HG03196 (cell line): ENCODE results near the gene CSMD2.

Experiments used
- ATAC-seq: cut with Tn5 transposase; IDR thresholded peaks from one replicate; pipeline ENCODE4 v1.9.1; 2021; ENCODE audit not compliant: unreplicated experiment

CSMD2 gene

GRCh38 chr1:34156739-34157138, 8.3 kb downstream of the CSMD2 start:
- ATAC-seq: no peak

GRCh38 chr1:34155860-34156259, 9.2 kb downstream of the CSMD2 start:
- ATAC-seq: no peak

GRCh38 chr1:34153246-34153645, 11.8 kb downstream of the CSMD2 start:
- no peak for ATAC-seq

- no peak for ATAC-seq
These were observed 15.5 kb downstream of the CSMD2 start for GRCh38 chr1:34149501-34149900.

- ATAC-seq: no peak
These were observed 17.7 kb downstream of the CSMD2 start for GRCh38 chr1:34147301-34147700.

GRCh38 chr1:34144766-34145165, 20.3 kb downstream of the CSMD2 start:
- no peak for ATAC-seq

GRCh38 chr1:34143975-34144374, 21.1 kb downstream of the CSMD2 start:
- no peak for ATAC-seq

- ATAC-seq: no peak
These were observed 24.9 kb downstream of the CSMD2 start for GRCh38 chr1:34140011-34140676.

GRCh38 chr1:34137411-34137810, 27.6 kb downstream of the CSMD2 start:
- ATAC-seq: no peak

GRCh38 chr1:34132161-34132420, 32.9 kb downstream of the CSMD2 start:
- no peak for ATAC-seq

GRCh38 chr1:34131396-34132160, 33.5 kb downstream of the CSMD2 start:
- no peak for ATAC-seq

- no peak for ATAC-seq
These were observed 34.7 kb downstream of the CSMD2 start for GRCh38 chr1:34130306-34130705.

- ATAC-seq: no peak
These were observed 35.4 kb downstream of the CSMD2 start for GRCh38 chr1:34129630-34130029.

- ATAC-seq: no peak
These were observed 36.7 kb downstream of the CSMD2 start for GRCh38 chr1:34128186-34128889.

GRCh38 chr1:34127006-34128000, 37.7 kb downstream of the CSMD2 start:
- no peak for ATAC-seq

- no peak for ATAC-seq
These were observed 38.5 kb downstream of the CSMD2 start for GRCh38 chr1:34126486-34126885.

- no peak for ATAC-seq
These were observed 39.2 kb downstream of the CSMD2 start for GRCh38 chr1:34125721-34126380.

- ATAC-seq: no peak
These were observed 42.7 kb downstream of the CSMD2 start for GRCh38 chr1:34122080-34122932.

- ATAC-seq: no peak
These were observed 49.8 kb downstream of the CSMD2 start for GRCh38 chr1:34115233-34115632.

- ATAC-seq: no peak
These were observed 51.1 kb downstream of the CSMD2 start for GRCh38 chr1:34113887-34114286.
